ENCODE data around the gene MAGOHB. TPM values are rescaled to one million over a fixed set of nuclear protein-coding genes. Genes with fewer than 3 reads are reported as not detected.

Gene MAGOHB
- total and polyA plus RNA-seq, 10 of the 15 experiments (the other 5 are each of a cell fraction or from before 2014, with no cell fraction given), result 30.6 to 217 (median 55.2) TPM

DNA sequence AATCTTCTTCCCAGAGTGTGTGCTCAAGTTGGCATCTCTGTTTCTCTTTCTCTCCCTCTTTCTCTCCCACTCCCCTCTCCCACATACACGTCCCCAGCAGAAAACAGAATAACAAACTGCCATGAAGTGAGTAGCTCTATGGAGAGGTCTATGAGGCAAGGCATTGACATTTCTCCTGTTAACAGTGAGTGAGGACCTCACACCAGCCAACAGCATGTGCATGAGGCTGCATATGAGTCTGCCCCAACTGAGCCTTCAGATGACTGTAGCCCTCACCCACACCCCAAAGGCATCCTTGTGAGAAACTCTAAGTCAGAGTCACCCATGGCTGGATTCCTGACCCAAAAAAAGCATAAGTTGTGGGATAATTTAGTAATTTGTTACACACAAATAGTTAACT lies 50.4 kb downstream of the MAGOHB start:
- H3K36me3 ChIP-seq (ENCODE audit: control insufficient read depth in 2 of 2, insufficient read depth in 2 of 2, low read length in 1 of 2), result no peaks in the 10 kb centered on the region
- peaks cover 3% of the 10 kb centered on the region; the same call in 1 of the 2 replicates for H3K4me1 ChIP-seq (ENCODE audit: control insufficient read depth, insufficient read depth, low read length)
- intact Hi-C loops (cut with micrococcal nuclease; ENCODE audit: unreplicated experiment), result loop anchor here (5.0 kb wide), 1 partner anchor 189 kb away; no protein-coding TSS in a partner anchor
- in situ Hi-C loops (cut with MboI), result loop anchor here (5.0 kb wide), 1 partner anchor 326 kb away; no protein-coding TSS in a partner anchor
- no peaks in the 10 kb centered on the region for H3K79me2 ChIP-seq (ENCODE audit: control insufficient read depth, insufficient read depth, low read length)
- SMC1A ChIA-PET (ENCODE audit: uncharacterized antibody, unreplicated experiment), result interaction anchor here (1.0 to 7.2 kb wide), 8 partner anchors 39 to 409 kb away, joined by 3 to 51 read pairs (median 6); no protein-coding TSS in a partner anchor
- CTCF ChIA-PET, result interaction anchor here (1.2 to 5.2 kb wide), 7 partner anchors 187 to 410 kb away, joined by 4 to 57 read pairs (median 6); no protein-coding TSS in a partner anchor
- H3K4me2 ChIP-seq (ENCODE audit: control insufficient read depth, insufficient read depth), result no peak overlapping the region
- TF ChIP-seq SIN3A (IDR thresholded peaks at IDR 0.05; ENCODE audit: low read depth, low read length) (no peak), REST (IDR thresholded peaks at IDR 0.05; ENCODE audit: low read depth, low read length) (no peak), ATF7 (IDR thresholded peaks at IDR 0.05; ENCODE audit: low read depth) (no peak), BRCA1 (IDR thresholded peaks at IDR 0.05; ENCODE audit: low read depth, low read length) (no peak), NRF1 (conservative IDR thresholded peaks at IDR 0.05; ENCODE audit: low read depth, low read length) (no peak)
- TF ChIP-seq, protein P1, sequence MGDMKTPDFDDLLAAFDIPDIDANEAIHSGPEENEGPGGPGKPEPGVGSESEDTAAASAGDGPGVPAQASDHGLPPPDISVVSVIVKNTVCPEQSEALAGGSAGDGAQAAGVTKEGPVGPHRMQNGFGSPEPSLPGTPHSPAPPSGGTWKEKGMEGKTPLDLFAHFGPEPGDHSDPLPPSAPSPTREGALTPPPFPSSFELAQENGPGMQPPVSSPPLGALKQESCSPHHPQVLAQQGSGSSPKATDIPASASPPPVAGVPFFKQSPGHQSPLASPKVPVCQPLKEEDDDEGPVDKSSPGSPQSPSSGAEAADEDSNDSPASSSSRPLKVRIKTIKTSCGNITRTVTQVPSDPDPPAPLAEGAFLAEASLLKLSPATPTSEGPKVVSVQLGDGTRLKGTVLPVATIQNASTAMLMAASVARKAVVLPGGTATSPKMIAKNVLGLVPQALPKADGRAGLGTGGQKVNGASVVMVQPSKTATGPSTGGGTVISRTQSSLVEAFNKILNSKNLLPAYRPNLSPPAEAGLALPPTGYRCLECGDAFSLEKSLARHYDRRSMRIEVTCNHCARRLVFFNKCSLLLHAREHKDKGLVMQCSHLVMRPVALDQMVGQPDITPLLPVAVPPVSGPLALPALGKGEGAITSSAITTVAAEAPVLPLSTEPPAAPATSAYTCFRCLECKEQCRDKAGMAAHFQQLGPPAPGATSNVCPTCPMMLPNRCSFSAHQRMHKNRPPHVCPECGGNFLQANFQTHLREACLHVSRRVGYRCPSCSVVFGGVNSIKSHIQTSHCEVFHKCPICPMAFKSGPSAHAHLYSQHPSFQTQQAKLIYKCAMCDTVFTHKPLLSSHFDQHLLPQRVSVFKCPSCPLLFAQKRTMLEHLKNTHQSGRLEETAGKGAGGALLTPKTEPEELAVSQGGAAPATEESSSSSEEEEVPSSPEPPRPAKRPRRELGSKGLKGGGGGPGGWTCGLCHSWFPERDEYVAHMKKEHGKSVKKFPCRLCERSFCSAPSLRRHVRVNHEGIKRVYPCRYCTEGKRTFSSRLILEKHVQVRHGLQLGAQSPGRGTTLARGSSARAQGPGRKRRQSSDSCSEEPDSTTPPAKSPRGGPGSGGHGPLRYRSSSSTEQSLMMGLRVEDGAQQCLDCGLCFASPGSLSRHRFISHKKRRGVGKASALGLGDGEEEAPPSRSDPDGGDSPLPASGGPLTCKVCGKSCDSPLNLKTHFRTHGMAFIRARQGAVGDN (IDR thresholded peaks at IDR 0.05), result no peak
- RAD21 ChIA-PET (ENCODE audit: unreplicated experiment), result interaction anchor here (0.8 to 1.3 kb wide), 3 partner anchors 187 to 232 kb away, joined by 3 to 4 read pairs (median 4); no protein-coding TSS in a partner anchor
- FAIRE-seq, result no peak
- POLR2A ChIA-PET, result no interaction called here
- peaks cover 6% of the 10 kb centered on the region; the same call in 2 of the 3 replicates for H3K9me3 ChIP-seq (replicated peaks; ENCODE audit: control insufficient read depth, insufficient read depth, low read length)
- ATAC-seq, result no peak
- H3K4me3 ChIP-seq, result no peak overlapping the region
- no peak overlapping the region for H2AFZ ChIP-seq (ENCODE audit: control insufficient read depth, low read depth, low read length)
- WGBS (ENCODE audit: insufficient coverage, insufficient replicate concordance, low lambda C conversion rate, missing lambda C conversion rate), result 91% methylated on average over 1 of the region's 1 CpG
- no peaks in the 10 kb centered on the region for H4K20me1 ChIP-seq (ENCODE audit: control insufficient read depth, insufficient read depth)
- no TSS peak for BruUV-seq (replicated peaks)
- DNase-seq (ENCODE audit: low read depth, low spot score), result no peak
- no peak overlapping the region for H3K27ac ChIP-seq (ENCODE audit: control insufficient read depth, insufficient read depth)
- no peak overlapping the region for H3K9ac ChIP-seq (ENCODE audit: control insufficient read depth, insufficient read depth, low read length)
- no peaks in the 10 kb centered on the region for H3K27me3 ChIP-seq (replicated peaks in 1 of 2; ENCODE audit: control insufficient read depth in 2 of 2, insufficient read depth in 2 of 2, low read length in 1 of 2)

Measured in GM12878 (cell line).